Measurements from ENCODE around the gene KAT2A. TPM values are rescaled to one million over a fixed set of nuclear protein-coding genes. Genes with fewer than 3 reads are reported as not detected.

The KAT2A gene
- total and polyA plus RNA-seq, 9 of the 15 experiments (the other 6 are each of a cell fraction or from before 2014, with no cell fraction given) = 1.5 to 80.4 (median 31.9) TPM

GRCh38 chr17:42107597-42108576 lies 13.3 kb downstream of the KAT2A start (continued):
- TF ChIP-seq ZBTB34 (CRISPR knock-in tag; IDR thresholded peaks at IDR 0.05) (peak; percentile 42; the same call in 1 of the 2 replicates), CTCFL (IDR thresholded peaks at IDR 0.05; ENCODE audit: borderline replicate concordance, insufficient read depth, low read depth, low read length, poor library complexity, severe bottlenecking) (no peak), KLF1 (tag; IDR thresholded peaks at IDR 0.05) (no peak), SMAD4 (CRISPR knock-in tag; conservative IDR thresholded peaks at IDR 0.05) (peak; percentile 83), POLR3A (IDR thresholded peaks at IDR 0.05; ENCODE audit: borderline replicate concordance, extremely low read depth, insufficient read depth, insufficient read length) (no peak), POLR2A (conservative IDR thresholded peaks at IDR 0.05) (peak; percentile 49; the same call in 1 of the 2 replicates), RAD21 (CRISPR knock-in tag; conservative IDR thresholded peaks at IDR 0.05 in 1 of 2, IDR thresholded peaks at IDR 0.05 in 1 of 2) (no peak), SRSF1 (IDR thresholded peaks at IDR 0.05; ENCODE audit: low read depth, low read length) (no peak), IRF1 (CRISPR knock-in tag; IDR thresholded peaks at IDR 0.05; ENCODE audit: borderline replicate concordance) (no peak), LCOR (CRISPR knock-in tag; IDR thresholded peaks at IDR 0.05) (no peak), ID3 (CRISPR knock-in tag; IDR thresholded peaks at IDR 0.05) (no peak), ID3 (tag; IDR thresholded peaks at IDR 0.05) (peak; percentile 87), BCOR (IDR thresholded peaks at IDR 0.05) (no peak), TCF7L2 (IDR thresholded peaks at IDR 0.05; ENCODE audit: low read depth, low read length) (no peak), ZNF263 (CRISPR knock-in tag; IDR thresholded peaks at IDR 0.05; ENCODE audit: borderline replicate concordance) (no peak), CREB5 (CRISPR knock-in tag; IDR thresholded peaks at IDR 0.05) (no peak), MTA1 (IDR thresholded peaks at IDR 0.05; ENCODE audit: borderline replicate concordance) (no peak), HMBOX1 (IDR thresholded peaks at IDR 0.05) (no peak)
